ENCODE measurements around the gene CMC1. TPM values are rescaled to one million over a fixed set of nuclear protein-coding genes. Genes with fewer than 3 reads are reported as not detected.

Gene CMC1
- total RNA-seq, 1 donor from 2014 or later: 20.1 TPM

- no peak for DNase-seq (ENCODE audit: low read depth)
- TF ChIP-seq, protein P1, sequence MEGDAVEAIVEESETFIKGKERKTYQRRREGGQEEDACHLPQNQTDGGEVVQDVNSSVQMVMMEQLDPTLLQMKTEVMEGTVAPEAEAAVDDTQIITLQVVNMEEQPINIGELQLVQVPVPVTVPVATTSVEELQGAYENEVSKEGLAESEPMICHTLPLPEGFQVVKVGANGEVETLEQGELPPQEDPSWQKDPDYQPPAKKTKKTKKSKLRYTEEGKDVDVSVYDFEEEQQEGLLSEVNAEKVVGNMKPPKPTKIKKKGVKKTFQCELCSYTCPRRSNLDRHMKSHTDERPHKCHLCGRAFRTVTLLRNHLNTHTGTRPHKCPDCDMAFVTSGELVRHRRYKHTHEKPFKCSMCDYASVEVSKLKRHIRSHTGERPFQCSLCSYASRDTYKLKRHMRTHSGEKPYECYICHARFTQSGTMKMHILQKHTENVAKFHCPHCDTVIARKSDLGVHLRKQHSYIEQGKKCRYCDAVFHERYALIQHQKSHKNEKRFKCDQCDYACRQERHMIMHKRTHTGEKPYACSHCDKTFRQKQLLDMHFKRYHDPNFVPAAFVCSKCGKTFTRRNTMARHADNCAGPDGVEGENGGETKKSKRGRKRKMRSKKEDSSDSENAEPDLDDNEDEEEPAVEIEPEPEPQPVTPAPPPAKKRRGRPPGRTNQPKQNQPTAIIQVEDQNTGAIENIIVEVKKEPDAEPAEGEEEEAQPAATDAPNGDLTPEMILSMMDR (IDR thresholded peaks at IDR 0.05; ENCODE audit: insufficient read depth, low read length, poor library complexity, severe bottlenecking): no peak
- H3K36me3 ChIP-seq (ENCODE audit: control insufficient read depth, insufficient read depth, low read length): no peaks in the 10 kb centered on the region
- no peak overlapping the region for H3K4me3 ChIP-seq (ENCODE audit: low read depth, low read length)
- H3K27me3 ChIP-seq (ENCODE audit: control insufficient read depth, insufficient read depth, low read length): no peaks in the 10 kb centered on the region
Measured at GRCh38 chr3:28308196-28308595, 66.8 kb downstream of the CMC1 start.

DNA sequence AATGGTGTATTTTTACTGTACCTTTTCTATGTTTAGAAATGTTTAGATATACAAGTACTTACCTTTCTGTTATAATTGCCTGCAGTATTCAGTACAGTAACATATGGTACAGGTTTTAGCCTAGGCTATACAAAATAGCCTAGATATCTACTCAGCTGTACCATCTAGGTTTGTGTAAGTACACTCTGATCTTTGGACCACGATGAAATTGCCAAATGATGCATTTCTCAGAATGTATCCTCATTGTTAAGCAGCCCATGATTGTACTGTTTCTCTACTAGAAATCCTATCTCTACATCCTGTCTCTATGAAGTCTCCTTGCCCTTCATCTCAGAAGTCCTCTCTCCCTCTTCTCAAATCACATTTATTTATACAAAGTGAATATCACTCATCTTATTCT lies 74.3 kb downstream of the CMC1 start:
- no peak for DNase-seq (ENCODE audit: low read depth)
- no peaks in the 10 kb centered on the region for H3K36me3 ChIP-seq (ENCODE audit: control insufficient read depth, insufficient read depth, low read length)
- TF ChIP-seq, protein P1 (IDR thresholded peaks at IDR 0.05; ENCODE audit: insufficient read depth, low read length, poor library complexity, severe bottlenecking): no peak
- H3K4me3 ChIP-seq (ENCODE audit: low read depth, low read length): no peak overlapping the region
- no peaks in the 10 kb centered on the region for H3K27me3 ChIP-seq (ENCODE audit: control insufficient read depth, insufficient read depth, low read length)

GRCh38 chr3:28316226-28316625 lies 74.8 kb downstream of the CMC1 start:
- TF ChIP-seq, protein P1 (IDR thresholded peaks at IDR 0.05; ENCODE audit: insufficient read depth, low read length, poor library complexity, severe bottlenecking): no peak
- Histone ChIP-seq H3K27me3 (ENCODE audit: control insufficient read depth, insufficient read depth, low read length) (no peaks in the 10 kb centered on the region), H3K4me3 (ENCODE audit: low read depth, low read length) (no peak overlapping the region), H3K36me3 (ENCODE audit: control insufficient read depth, insufficient read depth, low read length) (no peaks in the 10 kb centered on the region)
- DNase-seq (ENCODE audit: low read depth): no peak

- DNase-seq (ENCODE audit: low read depth): no peak
- Histone ChIP-seq H3K4me3 (ENCODE audit: low read depth, low read length) (no peak overlapping the region), H3K27me3 (ENCODE audit: control insufficient read depth, insufficient read depth, low read length) (no peaks in the 10 kb centered on the region), H3K36me3 (ENCODE audit: control insufficient read depth, insufficient read depth, low read length) (no peaks in the 10 kb centered on the region)
- TF ChIP-seq, protein P1 (IDR thresholded peaks at IDR 0.05; ENCODE audit: insufficient read depth, low read length, poor library complexity, severe bottlenecking): peak; percentile 71
Measured at GRCh38 chr3:28317438-28318022, 76.1 kb downstream of the CMC1 start.

- Histone ChIP-seq H3K4me3 (ENCODE audit: low read depth, low read length) (no peak overlapping the region), H3K27me3 (ENCODE audit: control insufficient read depth, insufficient read depth, low read length) (no peaks in the 10 kb centered on the region), H3K36me3 (ENCODE audit: control insufficient read depth, insufficient read depth, low read length) (no peaks in the 10 kb centered on the region)
- TF ChIP-seq, protein P1 (IDR thresholded peaks at IDR 0.05; ENCODE audit: insufficient read depth, low read length, poor library complexity, severe bottlenecking): no peak
- no peak for DNase-seq (ENCODE audit: low read depth)
Measured at GRCh38 chr3:28320981-28321380, 79.6 kb downstream of the CMC1 start.

- Histone ChIP-seq H3K36me3 (ENCODE audit: control insufficient read depth, insufficient read depth, low read length) (no peaks in the 10 kb centered on the region), H3K4me3 (ENCODE audit: low read depth, low read length) (no peak overlapping the region), H3K27me3 (ENCODE audit: control insufficient read depth, insufficient read depth, low read length) (no peaks in the 10 kb centered on the region)
- no peak for DNase-seq (ENCODE audit: low read depth)
- TF ChIP-seq, protein P1 (IDR thresholded peaks at IDR 0.05; ENCODE audit: insufficient read depth, low read length, poor library complexity, severe bottlenecking): no peak
Measured at GRCh38 chr3:28322464-28322863, 81.0 kb downstream of the CMC1 start.
